ENCODE results near the gene B9D2. TPM values are rescaled to one million over a fixed set of nuclear protein-coding genes. Genes with fewer than 3 reads are reported as not detected.

The B9D2 gene
- total and polyA plus RNA-seq, 7 donors: 7.2 to 14.5 (median 10.1) TPM

GRCh38 chr19:41305927-41306793 is 57.8 kb downstream of the B9D2 start:
- Histone ChIP-seq H3K36me3 (peaks cover 45 to 66% (median 53%) of the 10 kb centered on the region in 4 donors), H3K9me3 (no peaks in the 10 kb centered on the region), H3K4me1 (peaks cover 0 to 33% (median 27%) of the 10 kb centered on the region in 4 donors), H3K4me3 (no peak overlapping the region), H3K27me3 (no peaks in the 10 kb centered on the region), H3K27ac (peak overlapping the region in 3 of 4 donors; percentile 29 to 96 (median 96))
- TF ChIP-seq EP300 (IDR thresholded peaks at IDR 0.05): no peak
- TF ChIP-seq POLR2AphosphoS5 (IDR thresholded peaks at IDR 0.05): no peak
- TF ChIP-seq CTCF (IDR thresholded peaks at IDR 0.05): no peak
- TF ChIP-seq POLR2A (IDR thresholded peaks at IDR 0.05): no peak
- intact Hi-C loops (cut with DNase I): loop anchor here (5.0 kb wide), 2 partner anchors 89 to 1019 kb away; partner anchors contain the start of genes AKT2 and AXL
- DNase-seq: no peak
- 77 to 83% methylated on average over 13 of the region's 13 CpGs for WGBS, 2 donors

GRCh38 chr19:41304706-41305483 is 59.1 kb downstream of the B9D2 start:
- DNase-seq: peak; percentile 56
- 84 to 89% methylated on average over 4 of the region's 4 CpGs for WGBS, 2 donors
- Histone ChIP-seq H3K27me3 (no peaks in the 10 kb centered on the region), H3K36me3 (peaks cover 45 to 78% (median 58%) of the 10 kb centered on the region in 4 donors), H3K4me3 (no peak overlapping the region), H3K9me3 (no peaks in the 10 kb centered on the region), H3K4me1 (peaks cover 0 to 34% (median 29%) of the 10 kb centered on the region in 4 donors), H3K27ac (peak overlapping the region in 3 of 4 donors; percentile 0 to 21 (median 11))
- TF ChIP-seq CTCF (IDR thresholded peaks at IDR 0.05) (no peak), POLR2A (IDR thresholded peaks at IDR 0.05) (no peak), EP300 (IDR thresholded peaks at IDR 0.05) (no peak), POLR2AphosphoS5 (IDR thresholded peaks at IDR 0.05) (no peak)
- intact Hi-C loops (cut with DNase I): loop anchor here (5.0 kb wide), 2 partner anchors 88 to 1018 kb away; partner anchors contain the start of genes AKT2 and AXL

Other genes with a start within 250 kb of the B9D2 start
- gene CYP2F1, start 249.7 kb downstream of the B9D2 start, total RNA-seq: not detected
- gene CYP2F1, start 249.7 kb downstream of the B9D2 start, polyA plus RNA-seq: not detected
- gene CYP2S1, start 170.9 kb downstream of the B9D2 start, total RNA-seq: 1 to 10 TPM in 2 of 4 donors, under 1 TPM in 2; 0.41 to 1.4 (median 0.80) TPM
- gene CYP2S1, start 170.9 kb downstream of the B9D2 start, polyA plus RNA-seq: 10 to 100 TPM in 1 of 3 donors, 1 to 10 TPM in 2; 6.0 to 18.6 (median 8.6) TPM
- gene AXL, start 144.9 kb downstream of the B9D2 start, total RNA-seq: 100 to 1,000 TPM in 1 of 4 donors, 10 to 100 TPM in 3; 85.9 to 108 (median 95.4) TPM
- 10 to 100 TPM in 1 of 3 donors, 1 to 10 TPM in 2; 5.4 to 10.7 (median 7.4) TPM for gene AXL, start 144.9 kb downstream of the B9D2 start, polyA plus RNA-seq
- 100 to 1,000 TPM; 120 to 153 (median 130) TPM for gene HNRNPUL1, start 99.8 kb downstream of the B9D2 start, total RNA-seq
- gene HNRNPUL1, start 99.8 kb downstream of the B9D2 start, polyA plus RNA-seq: 100 to 1,000 TPM in 1 of 3 donors, 10 to 100 TPM in 2; 61.9 to 133 (median 65.0) TPM
- gene CCDC97, start 54.0 kb downstream of the B9D2 start, total RNA-seq: 10 to 100 TPM in 1 of 4 donors, 1 to 10 TPM in 3; 8.7 to 16.6 (median 9.2) TPM
- gene CCDC97, start 54.0 kb downstream of the B9D2 start, polyA plus RNA-seq: 10 to 100 TPM; 11.3 to 23.1 (median 15.6) TPM
- gene TGFB1, start 10.2 kb downstream of the B9D2 start, total RNA-seq: 10 to 100 TPM; 16.4 to 27.1 (median 18.1) TPM
- 10 to 100 TPM in 1 of 3 donors, 1 to 10 TPM in 2; 6.5 to 25.0 (median 7.2) TPM for gene TGFB1, start 10.2 kb downstream of the B9D2 start, polyA plus RNA-seq
- gene TMEM91, start 12.4 kb upstream of the B9D2 start, total RNA-seq: 10 to 100 TPM; 13.6 to 47.1 (median 22.6) TPM
- gene TMEM91, start 12.4 kb upstream of the B9D2 start, polyA plus RNA-seq: 1 to 10 TPM in 2 of 3 donors, under 1 TPM in 1; 0.46 to 9.6 (median 5.8) TPM
- gene EXOSC5, start 33.2 kb upstream of the B9D2 start, total RNA-seq: 10 to 100 TPM in 3 of 4 donors, 1 to 10 TPM in 1; 6.6 to 21.4 (median 14.4) TPM
- gene EXOSC5, start 33.2 kb upstream of the B9D2 start, polyA plus RNA-seq: 10 to 100 TPM; 11.6 to 32.7 (median 15.6) TPM
- 10 to 100 TPM; 29.6 to 35.7 (median 33.6) TPM for gene BCKDHA, start 33.7 kb upstream of the B9D2 start, total RNA-seq
- gene BCKDHA, start 33.7 kb upstream of the B9D2 start, polyA plus RNA-seq: 10 to 100 TPM; 19.0 to 32.9 (median 31.2) TPM
- 1 to 10 TPM; 2.8 to 8.0 (median 5.0) TPM for gene B3GNT8, start 63.2 kb upstream of the B9D2 start, total RNA-seq
- 10 to 100 TPM; 16.8 to 49.2 (median 28.8) TPM for gene B3GNT8, start 63.2 kb upstream of the B9D2 start, polyA plus RNA-seq
- gene DMAC2, start 75.8 kb upstream of the B9D2 start, total RNA-seq: 10 to 100 TPM; 33.9 to 46.3 (median 41.0) TPM
- 10 to 100 TPM; 40.8 to 58.0 (median 45.7) TPM for gene DMAC2, start 75.8 kb upstream of the B9D2 start, polyA plus RNA-seq
- not detected for gene ERICH4, start 79.0 kb upstream of the B9D2 start, total RNA-seq
- gene ERICH4, start 79.0 kb upstream of the B9D2 start, polyA plus RNA-seq: not detected
- gene CEACAM21, start 212.0 kb upstream of the B9D2 start, total RNA-seq: 1 to 10 TPM in 3 of 4 donors, not detected in 1; 1.5 to 4.3 (median 2.2) TPM
- 10 to 100 TPM in 1 of 3 donors, not detected in 2; 11.9 TPM for gene CEACAM21, start 212.0 kb upstream of the B9D2 start, polyA plus RNA-seq